Measurements from ENCODE around the gene TEFM. TPM values are rescaled to one million over a fixed set of nuclear protein-coding genes. Genes with fewer than 3 reads are reported as not detected.

The TEFM gene
- total RNA-seq, 1 donor from 2014 or later = 4.7 TPM

Other genes starting within 250 kb of the TEFM start
- 22.9 and 27.6 TPM in 2 replicates for gene CRLF3, start 81.5 kb downstream of the TEFM start, total RNA-seq
- gene ATAD5, start 74.3 kb downstream of the TEFM start, total RNA-seq = 0.38 and 0.53 TPM in 2 replicates
- gene ADAP2, start 15.7 kb upstream of the TEFM start, total RNA-seq = 3.4 and 19.6 TPM in 2 replicates
- 9.2 and 17.8 TPM in 2 replicates for gene RNF135, start 64.8 kb upstream of the TEFM start, total RNA-seq
- gene NF1, start 188.7 kb upstream of the TEFM start, total RNA-seq = 28.4 and 33.2 TPM in 2 replicates